Spleen (tissue), 7 donors: ENCODE data around the gene TP73.

ENCODE experiments used
- POLR2A ChIP-seq, 3 donors: fragments of 450-650 bp; IDR thresholded peaks; one replicate each; pipeline ENCODE4 v1.5.1; 2017; ENCODE audit warnings: antibody characterized with exemption in 3 of 3, mild to moderate bottlenecking in 1 of 3
- POLR2AphosphoS5 ChIP-seq, 3 donors: sonication (generic); formaldehyde crosslinking; IDR thresholded peaks; one replicate each; pipeline ENCODE4 v1.5.1; 2017; ENCODE audit warnings: antibody characterized with exemption in 3 of 3
- TF ChIP-seq, protein P1 (sequence below), 11 experiments: fragments of 200-600 bp in 7 of 11; fragments of 450-650 bp in 4 of 11; sonication (generic) in 4 of 11; IDR thresholded peaks in 8 of 11; conservative IDR thresholded peaks in 3 of 11; 1 replicate in 7 of 11; 2 replicates in 4 of 11; pipeline versions ENCODE4 v1.4.0 to v1.8.0; 2016 to 2021; ENCODE audit warnings: antibody characterized with exemption in 11 of 11, inconsistent platforms in 4 of 11, mild to moderate bottlenecking in 1 of 11
- donor health status: DM: no; HTN: no; CAD: no; lungs with moderate emphysema.
- donor health status: DM: no; HTN: no; CAD: no.
- donor health status: DM: no; HTN: no; CAD: no.

DNA sequence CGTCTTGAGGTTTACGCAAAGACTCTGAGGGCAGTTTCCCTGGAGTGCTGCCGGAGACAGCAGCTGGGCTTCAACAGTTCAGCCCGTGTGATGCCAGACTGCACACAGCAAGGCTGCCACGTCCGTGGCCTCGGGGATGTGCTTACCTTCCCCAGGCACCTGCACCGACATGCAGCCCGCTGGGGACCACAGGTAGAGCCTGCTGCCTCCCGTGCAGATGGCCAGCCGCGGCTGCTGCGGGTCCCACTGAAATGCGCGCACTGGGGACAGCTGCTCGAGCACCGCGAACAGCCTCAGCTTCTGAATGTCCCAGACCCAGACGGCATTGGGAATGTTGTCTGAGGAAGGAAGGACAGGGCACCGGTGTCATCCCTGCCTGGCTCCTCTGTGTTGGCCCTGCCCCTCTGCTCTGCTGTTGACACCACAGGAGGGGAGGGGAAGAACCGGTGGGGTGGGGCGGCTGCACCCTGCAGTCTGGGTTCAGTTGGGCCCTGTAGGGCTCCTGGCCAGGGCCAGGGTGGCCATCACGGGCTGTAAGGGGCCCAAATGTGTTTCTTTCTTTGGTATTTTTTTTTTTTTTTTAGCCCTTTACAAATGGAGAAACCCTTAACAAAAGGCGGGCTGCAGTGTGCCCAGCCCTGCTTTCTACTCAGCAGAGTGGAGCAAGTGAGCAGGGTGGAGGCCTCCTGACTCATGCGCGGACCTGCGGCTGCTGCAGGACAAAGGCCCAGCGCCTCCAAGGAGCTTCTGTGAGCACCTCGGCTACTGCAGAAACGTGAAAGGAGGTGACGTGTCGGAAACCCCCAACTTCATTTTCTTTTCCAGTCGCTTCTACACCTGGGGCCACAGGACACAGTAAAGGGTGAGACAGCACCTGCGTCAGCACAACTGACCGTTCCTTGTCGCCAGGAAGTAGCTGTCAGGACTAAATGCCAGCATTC lies 20.7 kb upstream of the TP73 start:
- TF ChIP-seq, protein P1, sequence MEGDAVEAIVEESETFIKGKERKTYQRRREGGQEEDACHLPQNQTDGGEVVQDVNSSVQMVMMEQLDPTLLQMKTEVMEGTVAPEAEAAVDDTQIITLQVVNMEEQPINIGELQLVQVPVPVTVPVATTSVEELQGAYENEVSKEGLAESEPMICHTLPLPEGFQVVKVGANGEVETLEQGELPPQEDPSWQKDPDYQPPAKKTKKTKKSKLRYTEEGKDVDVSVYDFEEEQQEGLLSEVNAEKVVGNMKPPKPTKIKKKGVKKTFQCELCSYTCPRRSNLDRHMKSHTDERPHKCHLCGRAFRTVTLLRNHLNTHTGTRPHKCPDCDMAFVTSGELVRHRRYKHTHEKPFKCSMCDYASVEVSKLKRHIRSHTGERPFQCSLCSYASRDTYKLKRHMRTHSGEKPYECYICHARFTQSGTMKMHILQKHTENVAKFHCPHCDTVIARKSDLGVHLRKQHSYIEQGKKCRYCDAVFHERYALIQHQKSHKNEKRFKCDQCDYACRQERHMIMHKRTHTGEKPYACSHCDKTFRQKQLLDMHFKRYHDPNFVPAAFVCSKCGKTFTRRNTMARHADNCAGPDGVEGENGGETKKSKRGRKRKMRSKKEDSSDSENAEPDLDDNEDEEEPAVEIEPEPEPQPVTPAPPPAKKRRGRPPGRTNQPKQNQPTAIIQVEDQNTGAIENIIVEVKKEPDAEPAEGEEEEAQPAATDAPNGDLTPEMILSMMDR (IDR thresholded peaks at IDR 0.05 in 8 of 11, conservative IDR thresholded peaks at IDR 0.05 in 3 of 11) = no peak
- TF ChIP-seq POLR2AphosphoS5 (IDR thresholded peaks at IDR 0.05) (peak in 1 of 3 donors; percentile 37), POLR2A (IDR thresholded peaks at IDR 0.05) (no peak)
